GM03348 (cell line): Measurements from ENCODE around the gene MICALL2.

ENCODE experiments used
- DNase-seq: peaks from one replicate; pipeline ENCODE4 v3.0.0; 2012; ENCODE audit warnings: low spot score

The MICALL2 gene

GRCh38 chr7:1493129-1493528 is 33.9 kb upstream of the MICALL2 start:
- no peak for DNase-seq

- DNase-seq: no peak
Measured at GRCh38 chr7:1492640-1493039, 33.4 kb upstream of the MICALL2 start.

DNA sequence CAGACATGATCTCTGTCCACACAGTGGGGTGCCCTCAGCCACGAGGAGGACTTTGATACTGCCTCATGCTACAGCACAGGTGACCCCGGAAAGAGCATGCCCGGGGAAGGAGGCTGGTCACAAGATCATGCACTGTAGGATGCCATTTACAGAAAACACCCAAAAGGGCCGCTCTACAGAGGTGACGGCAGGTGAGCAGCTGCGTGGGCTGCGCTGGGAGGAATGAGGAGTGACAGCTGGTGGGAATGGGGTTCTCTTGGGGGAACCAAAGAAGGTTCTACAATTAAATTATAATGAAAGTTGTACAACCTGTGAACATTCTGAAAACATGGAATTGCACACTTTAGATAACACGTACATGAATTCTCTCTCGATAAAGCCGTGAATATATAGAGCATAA is 33.0 kb upstream of the MICALL2 start:
- no peak for DNase-seq

DNA sequence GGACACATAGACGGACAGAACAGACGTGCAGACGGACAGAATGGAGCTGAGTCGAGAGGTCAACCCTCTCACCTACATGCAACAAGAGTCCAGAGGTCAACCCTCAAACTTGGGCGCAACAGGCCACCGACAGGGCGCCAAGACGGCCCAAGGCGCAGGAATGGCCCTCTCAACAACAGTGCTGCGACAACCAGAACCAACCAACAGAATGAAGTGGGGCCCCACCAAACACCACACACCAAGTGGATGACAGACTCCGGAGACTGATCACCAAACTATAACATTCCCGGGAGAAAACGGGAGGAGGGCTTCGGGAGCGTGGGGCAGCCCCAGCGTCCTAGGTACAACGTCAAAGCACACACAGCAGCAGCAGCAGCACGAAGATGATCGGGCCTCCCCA is 31.6 kb upstream of the MICALL2 start:
- DNase-seq: no peak

GRCh38 chr7:1489336-1489735 is 30.1 kb upstream of the MICALL2 start:
- DNase-seq: no peak

GRCh38 chr7:1488016-1488415 is 28.7 kb upstream of the MICALL2 start:
- no peak for DNase-seq

DNA sequence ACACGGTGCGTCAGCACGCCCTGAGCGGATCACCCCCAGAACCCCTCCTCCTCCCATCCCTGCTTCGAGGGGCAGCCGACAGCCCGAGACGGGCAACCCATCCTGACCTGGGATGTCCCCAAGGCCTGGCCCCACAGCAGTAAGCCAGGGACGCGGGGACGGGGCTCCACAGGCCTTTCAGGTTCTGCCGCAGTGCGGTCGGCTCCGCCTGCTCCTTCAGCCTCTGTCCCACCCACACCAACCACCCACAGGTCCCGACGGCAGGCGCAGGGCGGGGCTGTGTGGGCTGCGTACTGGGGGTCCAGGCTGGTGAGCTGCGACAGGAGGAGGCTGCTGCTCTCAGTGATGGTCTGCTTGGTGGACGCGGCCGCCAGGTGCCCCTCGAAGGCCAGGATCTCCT is 28.2 kb upstream of the MICALL2 start:
- no peak for DNase-seq

- no peak for DNase-seq
Measured at GRCh38 chr7:1486571-1486970, 27.3 kb upstream of the MICALL2 start.

DNA sequence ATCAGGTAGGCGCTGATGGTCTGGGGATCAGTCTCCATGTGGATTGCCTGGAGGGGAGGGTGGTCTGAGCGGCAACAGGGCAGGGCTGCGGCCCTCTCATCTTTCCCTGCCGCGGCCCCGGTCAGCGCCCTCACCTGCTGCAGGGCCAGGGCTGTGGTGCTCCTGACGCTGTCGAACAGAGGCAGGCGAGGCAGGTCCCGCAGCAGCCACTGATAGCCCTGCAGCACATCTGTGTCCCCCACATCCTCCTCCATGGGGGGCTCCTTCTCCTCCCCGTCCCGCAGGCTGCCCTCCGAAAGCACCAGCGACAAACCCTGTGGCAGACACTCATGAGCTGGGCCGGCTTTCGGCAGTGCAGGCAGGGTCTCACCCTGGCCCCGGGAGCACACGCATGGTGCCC is 25.9 kb upstream of the MICALL2 start:
- no peak for DNase-seq

GRCh38 chr7:1484569-1484968 is 25.3 kb upstream of the MICALL2 start:
- no peak for DNase-seq

GRCh38 chr7:1483536-1484505 is 24.6 kb upstream of the MICALL2 start:
- DNase-seq: no peak

- no peak for DNase-seq
Measured at GRCh38 chr7:1483079-1483478, 23.8 kb upstream of the MICALL2 start.

GRCh38 chr7:1481300-1481699 is 22.0 kb upstream of the MICALL2 start:
- no peak for DNase-seq

DNA sequence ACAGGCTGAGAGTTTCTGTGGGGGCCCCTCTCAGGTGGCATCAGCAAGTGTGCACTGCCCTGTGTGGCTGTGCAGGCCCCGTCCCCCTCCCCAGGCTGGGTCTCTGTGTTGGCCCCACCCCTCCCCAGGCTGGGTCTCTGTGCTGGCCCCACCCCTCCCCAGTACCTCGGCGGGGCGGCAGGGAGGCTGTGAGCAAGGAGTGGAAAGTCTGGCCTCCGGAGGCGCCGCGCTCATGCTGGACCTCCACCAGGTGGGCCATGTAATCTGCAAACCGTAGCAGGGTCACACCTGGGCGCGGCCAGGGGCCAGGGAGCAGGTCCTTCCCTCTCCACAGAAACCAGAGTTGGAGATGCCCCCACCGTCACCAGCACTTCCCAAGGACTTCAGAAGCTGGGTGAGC is 21.4 kb upstream of the MICALL2 start:
- no peak for DNase-seq

- DNase-seq: no peak
Measured at GRCh38 chr7:1479287-1479686, 20.0 kb upstream of the MICALL2 start.

- DNase-seq: no peak
Measured at GRCh38 chr7:1478480-1478879, 19.2 kb upstream of the MICALL2 start.

- DNase-seq: no peak
Measured at GRCh38 chr7:1476859-1477258, 17.6 kb upstream of the MICALL2 start.

- no peak for DNase-seq
Measured at GRCh38 chr7:1475991-1476390, 16.7 kb upstream of the MICALL2 start.

GRCh38 chr7:1475393-1475792 is 16.1 kb upstream of the MICALL2 start:
- no peak for DNase-seq

DNA sequence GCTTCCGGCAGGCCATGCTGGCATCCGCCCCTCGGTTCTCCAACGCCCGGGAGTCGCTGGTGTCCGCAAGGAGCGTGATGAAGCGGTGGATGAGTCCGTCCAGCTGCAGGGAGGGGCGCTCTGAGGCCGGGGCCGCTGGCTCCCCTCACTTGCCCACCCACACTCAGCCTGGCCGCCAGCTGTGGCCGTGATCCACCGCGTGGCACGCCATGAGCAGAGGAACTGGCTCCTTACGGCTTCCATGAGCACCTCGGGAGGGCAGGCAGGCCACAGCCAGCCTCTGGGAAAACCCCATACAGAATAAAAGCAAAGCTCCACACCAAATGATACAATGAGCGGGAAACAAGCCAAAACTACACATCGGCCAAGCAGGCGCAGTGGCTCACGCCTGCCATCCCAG is 15.5 kb upstream of the MICALL2 start:
- no peak for DNase-seq

DNA sequence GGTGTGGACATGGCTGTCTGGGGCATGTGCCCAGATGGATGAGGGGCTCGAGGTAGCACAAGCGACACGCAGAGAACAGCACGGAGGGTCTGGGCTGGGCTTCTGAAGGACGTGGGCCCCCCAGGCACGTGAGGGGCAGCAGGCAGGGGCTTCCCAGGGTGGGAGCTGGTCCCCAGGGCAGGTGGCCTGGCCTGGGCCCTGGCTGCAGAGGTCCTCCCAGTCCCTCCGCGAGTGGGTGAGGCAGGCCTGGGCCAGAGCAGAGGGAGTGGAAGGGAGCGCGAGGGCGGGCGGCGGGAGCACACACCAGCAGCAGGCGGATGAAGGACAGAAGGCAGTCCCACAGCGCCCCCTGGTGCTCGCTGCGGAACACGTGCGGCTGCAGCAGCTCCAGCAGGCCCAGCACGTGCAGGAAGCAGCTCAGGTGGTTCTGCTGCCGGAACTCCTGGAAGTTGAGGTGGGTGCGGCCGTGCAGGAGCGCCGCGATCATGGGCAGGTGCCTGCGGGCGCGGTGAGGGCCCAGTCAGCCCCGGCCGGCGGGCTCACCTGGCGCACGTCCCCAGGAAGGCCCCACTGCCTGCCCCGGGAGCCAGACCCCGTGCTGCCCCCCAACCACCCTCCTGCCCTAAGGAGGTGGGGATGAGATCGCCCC is 14.7 kb upstream of the MICALL2 start:
- peak; percentile 94 for DNase-seq

- no peak for DNase-seq
Measured at GRCh38 chr7:1470901-1471300, 11.6 kb upstream of the MICALL2 start.

DNA sequence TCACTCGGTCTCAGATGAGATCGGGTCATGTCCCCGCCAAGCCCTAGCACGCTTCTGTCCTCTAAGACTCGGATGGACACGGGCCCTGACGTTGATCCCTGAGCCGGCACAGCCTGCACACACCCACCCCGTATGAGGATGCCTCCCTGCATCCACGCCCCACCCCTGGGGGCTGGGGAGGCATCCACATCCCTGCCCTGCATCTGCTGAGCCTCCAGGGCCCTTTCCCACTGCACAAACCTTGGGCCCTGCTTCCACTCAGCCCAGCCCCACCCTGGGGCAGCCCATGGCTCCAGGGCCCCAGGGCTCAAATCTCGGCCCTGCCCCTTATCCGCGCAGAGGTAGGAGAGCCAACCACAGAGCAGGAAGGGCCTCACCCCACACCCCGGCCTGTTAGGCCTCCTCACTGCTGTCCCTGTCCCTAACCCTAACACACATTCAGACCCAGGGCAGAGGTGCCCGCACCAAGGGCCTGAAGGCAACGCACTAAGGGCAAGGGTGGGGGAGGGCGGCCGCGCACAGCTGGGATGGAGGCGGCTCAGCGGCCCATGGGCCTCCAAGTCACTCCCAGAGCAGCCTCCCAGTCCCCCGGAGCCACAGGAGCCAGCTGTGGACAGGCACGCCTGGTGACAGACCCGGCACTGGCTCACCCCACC is 9.5 kb upstream of the MICALL2 start:
- no peak for DNase-seq
